Stimulated activated CD8-positive, alpha-beta memory T cell treated with anti-CD3 and anti-CD28 coated beads, Interleukin-15, amount 100 ng/mL, for 1 hour (primary cell): ENCODE measurements around the gene PLCB3.
"Not testable (repeated sequence)": the region's sequence is repeated elsewhere in the genome, so short reads cannot be mapped to it uniquely, and the experiment has no call there.

Experiments
- DNase-seq: peaks from one replicate; pipeline ENCODE4 v3.0.0-alpha.2; 2020; ENCODE audit warnings: low read depth

Gene PLCB3

DNA sequence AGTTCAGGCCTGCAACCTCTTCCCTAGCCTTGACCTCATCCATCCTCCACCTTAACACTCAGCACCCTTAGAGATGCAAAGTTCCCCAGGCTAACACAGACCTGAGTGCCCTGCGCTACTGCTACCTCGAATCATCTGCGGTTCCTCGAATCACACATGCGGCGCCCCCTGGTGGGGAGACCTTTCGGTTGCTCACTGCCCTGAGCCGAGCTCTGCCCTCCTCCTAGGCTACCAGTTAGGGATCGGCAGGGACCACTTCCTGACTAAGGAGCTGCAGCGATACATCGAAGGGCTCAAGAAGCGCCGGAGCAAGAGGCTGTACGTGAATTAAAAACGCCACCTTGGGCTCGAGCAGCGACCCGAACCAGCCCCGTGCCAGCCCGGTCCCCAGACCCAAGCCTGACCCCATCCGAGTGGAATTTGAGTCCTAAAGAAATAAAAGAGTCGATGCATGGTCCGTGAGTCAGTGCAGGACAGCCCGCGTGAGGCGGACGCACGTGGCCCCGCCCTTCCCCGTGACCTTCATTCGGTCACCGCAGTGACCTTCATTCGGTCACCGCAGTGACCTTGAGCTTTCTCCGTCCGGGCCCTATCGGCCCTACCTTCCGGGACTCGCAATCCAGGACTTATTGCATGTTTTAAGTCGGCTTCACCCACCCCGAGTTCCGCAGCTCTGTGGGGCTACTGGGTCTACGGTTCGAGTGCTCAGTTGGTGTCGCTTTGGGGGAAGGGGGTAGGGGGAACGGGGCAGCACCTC lies 53.2 kb downstream of the PLCB3 start:
- DNase-seq: peak; percentile 96

DNA sequence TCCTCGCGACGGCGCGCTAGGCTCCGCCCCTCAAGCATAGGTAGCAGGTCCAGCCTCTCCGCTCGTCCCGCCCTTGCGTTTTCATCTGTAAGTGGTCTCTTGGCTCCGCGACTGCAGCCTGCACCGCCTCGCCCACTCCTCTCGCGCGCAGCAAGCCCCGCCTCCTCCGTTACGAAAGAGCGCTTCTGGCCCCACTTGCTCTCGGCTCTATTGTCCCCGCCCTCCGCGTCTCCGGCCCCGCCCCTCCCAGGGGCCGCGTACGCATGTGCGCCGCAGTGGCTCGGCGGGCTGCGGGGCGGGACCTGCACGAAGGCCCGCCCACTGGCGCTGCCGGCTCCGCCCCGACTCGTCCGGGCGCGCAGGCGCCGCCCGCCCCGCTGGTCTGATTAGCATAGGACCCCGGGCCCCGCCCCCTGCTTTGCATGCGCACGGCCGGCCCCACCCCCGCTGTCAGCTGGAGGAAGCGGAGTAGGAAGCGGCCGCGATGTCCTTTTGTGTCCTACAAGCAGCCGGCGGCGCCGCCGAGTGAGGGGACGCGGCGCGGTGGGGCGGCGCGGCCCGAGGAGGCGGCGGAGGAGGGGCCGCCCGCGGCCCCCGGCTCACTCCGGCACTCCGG lies 53.9 kb downstream of the PLCB3 start, which contains the start of gene ESRRA:
Gene ESRRA (plus strand): TSS at position 450 of the 616 bp plus-strand sequence. CDS start 1,656 bp downstream, outside the sequence.
- peak; percentile 98 for DNase-seq

DNA sequence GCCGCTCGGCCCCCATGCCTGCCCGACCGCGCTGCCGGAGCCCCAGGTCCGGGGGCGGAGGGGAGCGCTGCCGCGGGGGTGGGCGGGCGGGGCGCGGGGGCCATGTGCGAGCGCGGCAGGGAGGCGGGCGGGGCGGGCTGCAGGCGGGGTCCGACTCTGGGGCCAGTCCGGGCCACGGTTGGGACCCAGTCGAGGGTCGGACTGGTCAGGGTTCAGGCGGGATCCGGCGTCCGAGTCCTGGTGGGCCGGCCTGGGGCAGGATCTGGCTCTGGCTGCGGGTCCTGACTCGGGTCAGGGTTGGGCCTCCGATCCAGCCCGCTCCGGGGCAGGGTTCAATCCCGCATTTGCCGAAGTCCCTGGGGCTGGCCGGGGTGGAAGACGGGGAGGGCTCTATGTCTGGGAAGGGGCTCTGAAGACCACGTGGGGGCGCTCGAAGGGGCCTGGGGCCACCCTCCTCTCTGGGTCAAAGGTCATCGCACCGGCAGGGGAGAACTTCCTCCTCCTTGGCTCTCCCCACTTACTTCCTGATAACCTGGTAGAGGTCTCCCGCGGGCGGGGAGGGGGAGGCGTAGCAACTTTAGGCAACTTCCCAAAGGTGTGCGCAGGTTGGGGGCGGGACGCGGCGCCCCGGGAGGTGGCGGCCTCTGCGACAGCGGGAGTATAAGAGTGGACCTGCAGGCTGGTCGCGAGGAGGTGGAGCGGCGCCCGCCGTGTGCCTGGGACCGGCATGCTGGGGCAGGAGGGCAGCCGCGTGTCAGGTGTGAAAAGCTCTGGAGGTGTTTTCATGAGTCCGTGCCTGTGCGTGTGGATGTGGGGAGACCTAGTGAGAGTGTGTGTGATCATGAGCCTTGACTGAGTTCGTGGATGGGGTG lies 54.6 kb downstream of the PLCB3 start:
- DNase-seq: no peak

DNA sequence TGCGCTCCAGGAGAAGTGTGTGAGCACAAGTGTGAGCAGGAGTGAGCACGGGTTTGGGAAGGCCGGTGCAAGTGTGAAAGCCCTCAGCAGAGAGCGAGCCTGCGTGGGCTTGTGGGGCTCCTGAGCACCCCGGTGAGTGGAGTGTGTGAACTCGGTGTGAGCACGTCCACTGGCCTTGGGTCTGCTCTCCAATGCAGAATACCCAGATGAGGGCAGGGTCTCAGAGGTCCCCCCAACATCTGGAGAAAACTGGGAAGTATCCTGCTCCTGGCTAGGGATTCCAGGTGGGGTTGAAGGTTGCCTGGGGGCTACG lies 55.2 kb downstream of the PLCB3 start:
- DNase-seq: no peak

DNA sequence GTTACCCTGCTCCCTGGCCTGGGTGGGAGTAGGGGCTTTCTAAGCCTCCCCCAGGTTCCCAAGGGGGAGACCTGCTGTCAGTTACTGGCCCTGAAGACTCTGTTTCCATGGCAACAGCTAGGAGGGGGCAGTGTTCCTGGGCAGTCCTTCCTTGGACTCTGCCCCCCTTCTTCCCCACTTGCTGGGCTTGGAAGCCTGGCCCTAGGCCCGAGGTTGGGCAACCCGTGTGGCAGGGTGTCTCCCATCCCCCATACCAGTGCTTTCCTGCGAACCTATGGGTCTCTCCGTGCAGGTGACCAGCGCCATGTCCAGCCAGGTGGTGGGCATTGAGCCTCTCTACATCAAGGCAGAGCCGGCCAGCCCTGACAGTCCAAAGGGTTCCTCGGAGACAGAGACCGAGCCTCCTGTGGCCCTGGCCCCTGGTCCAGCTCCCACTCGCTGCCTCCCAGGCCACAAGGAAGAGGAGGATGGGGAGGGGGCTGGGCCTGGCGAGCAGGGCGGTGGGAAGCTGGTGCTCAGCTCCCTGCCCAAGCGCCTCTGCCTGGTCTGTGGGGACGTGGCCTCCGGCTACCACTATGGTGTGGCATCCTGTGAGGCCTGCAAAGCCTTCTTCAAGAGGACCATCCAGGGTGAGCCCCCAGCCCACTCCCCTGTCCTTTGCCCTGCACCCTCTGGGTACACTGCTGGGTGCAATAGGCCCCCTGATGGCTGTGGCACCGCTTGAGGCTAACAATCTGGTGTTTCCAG lies 55.7 kb downstream of the PLCB3 start:
- DNase-seq: no peak

DNA sequence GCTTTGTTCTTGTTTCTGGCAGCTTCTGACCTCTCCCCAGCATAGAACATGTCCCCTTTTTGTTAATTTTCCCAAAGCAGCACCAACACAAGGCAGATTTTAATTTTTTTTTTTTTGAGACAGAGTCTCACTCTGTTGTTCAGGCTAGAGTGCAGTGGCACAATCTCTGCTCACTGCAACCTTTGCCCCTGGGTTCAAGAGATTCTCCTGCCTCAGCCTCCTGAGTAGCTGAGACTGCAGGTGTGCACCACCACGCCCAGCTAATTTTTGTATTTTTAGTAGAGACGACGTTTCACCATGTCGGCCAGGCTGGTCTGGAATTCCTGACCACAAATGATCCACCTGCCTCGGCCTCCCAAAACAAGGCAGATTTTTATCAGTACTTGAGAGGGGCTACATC lies 56.5 kb downstream of the PLCB3 start:
- DNase-seq: not testable (repeated sequence)

DNA sequence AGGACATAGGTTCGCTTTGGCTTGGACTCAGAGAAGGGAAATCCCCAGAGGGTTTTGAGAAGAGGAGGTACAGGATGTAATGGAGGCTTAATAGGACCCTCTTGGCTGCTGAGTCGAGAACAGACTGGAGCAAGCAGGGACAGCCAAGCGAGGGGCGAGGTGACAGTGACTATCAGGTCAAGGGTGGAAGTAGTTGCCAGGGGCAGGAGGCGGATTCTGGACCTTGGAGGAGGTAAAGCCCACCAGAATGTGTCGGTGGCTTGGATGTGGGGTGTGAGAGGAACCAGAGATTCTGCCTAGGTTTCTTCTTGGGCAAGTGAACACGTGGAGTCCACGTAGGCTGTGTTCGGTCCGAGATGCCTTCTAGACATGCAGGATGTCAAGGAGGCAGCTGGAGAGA lies 61.6 kb downstream of the PLCB3 start:
- no peak for DNase-seq

DNA sequence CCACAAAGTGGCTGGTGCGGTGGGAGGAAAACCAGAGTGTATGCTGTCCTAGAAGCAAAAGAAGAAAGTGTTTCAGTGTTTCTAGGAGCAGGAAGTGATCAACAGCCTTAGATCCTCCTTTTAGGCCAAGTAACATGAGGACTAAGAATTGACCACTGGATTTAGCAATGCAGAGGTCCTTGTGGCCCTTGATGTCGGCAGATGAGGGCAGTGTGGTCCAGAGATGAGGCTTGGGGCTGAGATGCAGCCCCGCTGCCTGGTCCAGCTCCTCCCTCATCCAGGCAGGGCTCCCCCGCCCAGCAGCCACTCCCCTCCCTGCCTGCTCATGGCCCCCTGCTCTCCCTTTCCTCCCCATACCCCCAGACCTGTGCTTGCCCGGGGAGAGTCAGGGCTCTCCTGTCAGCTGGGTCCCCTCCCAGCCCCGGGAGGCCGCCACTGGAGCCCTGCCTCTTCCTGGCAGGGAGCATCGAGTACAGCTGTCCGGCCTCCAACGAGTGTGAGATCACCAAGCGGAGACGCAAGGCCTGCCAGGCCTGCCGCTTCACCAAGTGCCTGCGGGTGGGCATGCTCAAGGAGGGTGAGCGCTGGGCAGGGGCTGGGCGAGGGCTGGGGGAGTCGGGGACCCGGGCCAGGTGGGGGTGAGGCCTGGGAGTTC lies 62.3 kb downstream of the PLCB3 start:
- no peak for DNase-seq

DNA sequence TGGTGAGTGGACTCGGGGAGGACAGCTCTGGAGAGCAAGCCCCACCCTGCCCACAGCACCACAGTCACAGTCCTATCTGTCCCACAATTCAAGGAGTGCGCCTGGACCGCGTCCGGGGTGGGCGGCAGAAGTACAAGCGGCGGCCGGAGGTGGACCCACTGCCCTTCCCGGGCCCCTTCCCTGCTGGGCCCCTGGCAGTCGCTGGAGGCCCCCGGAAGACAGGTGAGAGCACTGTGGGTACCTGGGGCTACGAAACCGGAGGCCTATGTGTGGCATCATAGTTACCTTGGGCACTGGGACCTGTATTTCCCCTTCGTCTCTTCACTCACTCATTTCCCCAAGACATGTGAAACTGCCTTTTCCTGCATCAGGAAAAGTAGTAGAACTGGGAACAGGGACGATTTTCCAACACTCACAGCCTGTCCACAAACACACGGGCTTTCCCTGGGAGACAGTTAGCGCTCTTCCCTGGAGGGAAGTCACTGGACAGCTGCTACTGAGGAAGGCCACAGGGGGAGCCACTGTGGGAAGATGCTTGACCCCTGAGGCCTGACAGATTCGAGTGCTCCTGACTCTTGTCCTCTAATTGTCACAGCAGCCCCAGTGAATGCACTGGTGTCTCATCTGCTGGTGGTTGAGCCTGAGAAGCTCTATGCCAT lies 62.9 kb downstream of the PLCB3 start:
- no peak for DNase-seq

DNA sequence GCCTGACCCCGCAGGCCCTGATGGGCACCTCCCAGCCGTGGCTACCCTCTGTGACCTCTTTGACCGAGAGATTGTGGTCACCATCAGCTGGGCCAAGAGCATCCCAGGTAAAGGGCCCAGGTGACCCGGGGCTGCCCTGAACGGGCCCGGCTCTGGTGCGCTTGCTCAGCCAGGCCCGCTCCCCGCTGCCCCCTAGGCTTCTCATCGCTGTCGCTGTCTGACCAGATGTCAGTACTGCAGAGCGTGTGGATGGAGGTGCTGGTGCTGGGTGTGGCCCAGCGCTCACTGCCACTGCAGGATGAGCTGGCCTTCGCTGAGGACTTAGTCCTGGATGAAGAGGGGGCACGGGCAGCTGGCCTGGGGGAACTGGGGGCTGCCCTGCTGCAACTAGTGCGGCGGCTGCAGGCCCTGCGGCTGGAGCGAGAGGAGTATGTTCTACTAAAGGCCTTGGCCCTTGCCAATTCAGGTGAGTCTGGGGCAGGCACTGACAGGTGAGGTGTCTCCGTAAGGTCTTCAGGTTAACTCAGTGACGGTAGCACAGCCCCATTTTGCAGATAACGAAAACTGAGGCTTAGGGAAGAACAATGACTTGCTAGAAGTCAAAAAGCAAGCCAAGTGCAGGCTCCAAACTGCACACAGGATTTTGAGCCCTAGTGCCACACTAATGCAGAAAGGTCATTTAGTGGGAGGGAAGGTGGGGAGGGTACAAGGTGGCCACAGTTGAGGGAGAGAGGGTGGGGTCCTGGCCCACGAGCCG lies 63.7 kb downstream of the PLCB3 start:
- DNase-seq: no peak

DNA sequence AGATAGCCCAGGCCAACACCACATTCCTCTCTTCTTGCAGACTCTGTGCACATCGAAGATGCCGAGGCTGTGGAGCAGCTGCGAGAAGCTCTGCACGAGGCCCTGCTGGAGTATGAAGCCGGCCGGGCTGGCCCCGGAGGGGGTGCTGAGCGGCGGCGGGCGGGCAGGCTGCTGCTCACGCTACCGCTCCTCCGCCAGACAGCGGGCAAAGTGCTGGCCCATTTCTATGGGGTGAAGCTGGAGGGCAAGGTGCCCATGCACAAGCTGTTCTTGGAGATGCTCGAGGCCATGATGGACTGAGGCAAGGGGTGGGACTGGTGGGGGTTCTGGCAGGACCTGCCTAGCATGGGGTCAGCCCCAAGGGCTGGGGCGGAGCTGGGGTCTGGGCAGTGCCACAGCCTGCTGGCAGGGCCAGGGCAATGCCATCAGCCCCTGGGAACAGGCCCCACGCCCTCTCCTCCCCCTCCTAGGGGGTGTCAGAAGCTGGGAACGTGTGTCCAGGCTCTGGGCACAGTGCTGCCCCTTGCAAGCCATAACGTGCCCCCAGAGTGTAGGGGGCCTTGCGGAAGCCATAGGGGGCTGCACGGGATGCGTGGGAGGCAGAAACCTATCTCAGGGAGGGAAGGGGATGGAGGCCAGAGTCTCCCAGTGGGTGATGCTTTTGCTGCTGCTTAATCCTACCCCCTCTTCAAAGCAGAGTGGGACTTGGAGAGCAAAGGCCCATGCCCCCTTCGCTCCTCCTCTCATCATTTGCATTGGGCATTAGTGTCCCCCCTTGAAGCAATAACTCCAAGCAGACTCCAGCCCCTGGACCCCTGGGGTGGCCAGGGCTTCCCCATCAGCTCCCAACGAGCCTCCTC lies 64.6 kb downstream of the PLCB3 start:
- not testable (repeated sequence) for DNase-seq

DNA sequence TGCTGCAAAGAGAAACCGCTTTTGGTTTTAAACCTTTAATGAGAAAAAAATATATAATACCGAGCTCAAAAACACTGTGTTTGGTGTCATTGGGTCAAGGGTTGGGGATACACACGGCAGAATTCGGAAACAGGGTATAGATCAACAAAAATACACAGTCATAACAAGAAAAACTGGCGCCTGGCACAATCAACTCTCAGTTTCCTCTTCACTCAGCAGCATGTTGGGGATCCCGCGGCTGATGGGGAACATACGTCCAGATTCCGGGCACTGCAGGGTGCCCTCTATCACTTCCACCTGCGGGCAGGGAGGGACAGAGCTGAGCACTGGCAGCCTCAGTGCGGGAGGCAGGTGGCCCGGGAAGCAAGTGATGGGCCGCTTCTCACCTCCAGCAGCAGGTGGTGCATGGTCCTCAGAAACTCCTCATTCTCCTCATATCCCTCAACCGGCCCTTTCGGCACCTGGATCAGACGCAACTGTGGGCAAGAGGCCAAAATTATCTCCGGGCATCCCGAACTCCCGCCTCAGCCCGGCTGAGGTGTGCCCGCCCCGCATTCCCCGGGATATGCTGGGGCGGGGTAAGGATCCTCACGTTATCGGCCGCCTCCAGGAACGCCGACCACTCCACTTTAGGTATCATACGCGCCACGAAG lies 65.5 kb downstream of the PLCB3 start:
- DNase-seq: no peak

DNA sequence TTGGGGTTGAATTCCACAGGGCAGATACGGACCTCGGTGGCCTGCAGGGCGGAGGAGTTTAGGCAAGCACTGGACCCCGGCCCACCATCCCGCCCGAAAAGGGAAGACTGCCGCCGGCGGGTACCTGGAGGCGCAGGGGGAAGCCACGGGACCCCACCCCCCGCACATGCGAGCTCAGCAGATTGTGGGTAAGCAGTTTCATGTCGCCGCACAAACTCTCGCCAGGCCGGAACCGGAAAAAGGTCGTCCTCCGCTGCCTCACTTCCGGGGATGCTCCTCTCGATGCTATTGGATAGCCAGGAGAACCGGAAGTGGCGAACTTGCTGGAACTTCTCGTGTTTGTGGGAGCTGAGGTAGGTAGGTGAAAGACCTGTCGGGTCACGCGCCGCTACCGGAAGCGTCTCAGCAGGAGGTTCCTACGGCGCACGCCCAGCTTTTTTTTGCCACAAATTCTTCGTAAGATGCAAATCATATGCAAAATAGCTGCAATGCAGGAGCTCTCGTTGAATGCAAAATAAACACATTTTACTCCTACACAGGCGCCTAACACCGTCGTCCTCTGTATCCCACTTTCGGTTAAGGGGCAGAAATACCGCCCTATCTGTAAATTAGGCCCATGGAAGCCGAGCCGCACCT lies 66.1 kb downstream of the PLCB3 start, which contains the start of gene TRMT112:
Gene TRMT112 (minus strand): TSS at position 235 of the 636 bp plus-strand sequence. CDS start 33 bp downstream, at position 202.
- peak; percentile 93 for DNase-seq

DNA sequence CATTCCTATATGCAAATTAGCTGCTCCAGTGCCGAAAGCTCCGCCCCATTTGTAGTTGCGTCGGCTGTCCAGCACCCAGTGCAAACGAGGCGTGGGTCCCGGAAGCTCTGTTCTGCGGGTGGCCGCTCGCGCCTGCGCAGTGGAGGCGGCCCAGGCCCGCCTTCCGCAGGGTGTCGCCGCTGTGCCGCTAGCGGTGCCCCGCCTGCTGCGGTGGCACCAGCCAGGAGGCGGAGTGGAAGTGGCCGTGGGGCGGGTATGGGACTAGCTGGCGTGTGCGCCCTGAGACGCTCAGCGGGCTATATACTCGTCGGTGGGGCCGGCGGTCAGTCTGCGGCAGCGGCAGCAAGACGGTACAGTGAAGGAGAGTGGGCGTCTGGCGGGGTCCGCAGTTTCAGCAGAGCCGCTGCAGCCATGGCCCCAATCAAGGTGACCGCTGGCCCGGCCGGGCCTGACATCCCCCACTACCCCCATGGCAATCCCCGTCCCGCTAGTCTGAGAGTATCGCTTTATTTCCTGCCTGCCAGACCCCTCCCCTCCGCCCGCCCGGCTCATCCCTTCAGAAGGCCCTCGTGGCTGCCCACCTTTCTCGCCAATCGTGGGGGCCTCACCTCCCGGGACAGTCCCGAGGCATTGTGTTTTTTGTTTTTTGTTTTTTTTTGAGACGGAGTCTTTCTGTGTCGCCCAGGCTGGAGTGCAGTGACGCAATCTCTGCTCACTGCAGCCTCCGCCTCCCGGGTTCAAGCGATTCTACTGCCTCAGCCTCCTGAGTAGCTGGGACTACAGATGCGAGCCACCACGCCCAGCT lies 66.8 kb downstream of the PLCB3 start, which contains the start of gene PRDX5:
Gene PRDX5 (plus strand): TSS at position 161 of the 805 bp plus-strand sequence. CDS start 95 bp downstream, at position 256.
- DNase-seq: peak; percentile 79
